Subcutaneous abdominal adipose tissue (tissue), 5 donors: ENCODE measurements around the gene DNAAF1.
A peak's percentile ranks its signal among the peaks of the same experiment; 100 is the strongest.

Source experiments
- H3K27ac ChIP-seq: one replicate; pipeline ENCODE4 v1.7.0; 2013; ENCODE audit warnings: low read depth, mild to moderate bottlenecking, inconsistent platforms, low read length, moderate library complexity
- H3K27me3 ChIP-seq, 5 donors: one replicate each; pipeline ENCODE4 v1.7.0; 2013; ENCODE audit warnings: low read length in 5 of 5, inconsistent platforms in 1 of 5; ENCODE audit not compliant: control insufficient read depth in 5 of 5, insufficient read depth in 4 of 5
- H3K36me3 ChIP-seq, 5 donors: one replicate each; pipeline ENCODE4 v1.7.0; 2013; ENCODE audit warnings: low read length in 5 of 5; ENCODE audit not compliant: control insufficient read depth in 5 of 5, insufficient read depth in 5 of 5
- H3K4me1 ChIP-seq, 5 donors: one replicate each; pipeline ENCODE4 v1.7.0; 2013; ENCODE audit warnings: low read length in 5 of 5, mild to moderate bottlenecking in 3 of 5, moderate library complexity in 1 of 5; ENCODE audit not compliant: control insufficient read depth in 5 of 5, insufficient read depth in 5 of 5
- H3K4me3 ChIP-seq, 5 donors: one replicate each; pipeline ENCODE4 v1.7.0; 2013; ENCODE audit warnings: low read length in 5 of 5, low read depth in 1 of 5
- H3K9ac ChIP-seq, 5 donors: one replicate each; pipeline ENCODE4 v1.7.0; 2013; ENCODE audit warnings: low read length in 5 of 5, mild to moderate bottlenecking in 4 of 5, moderate library complexity in 3 of 5
- H3K9me3 ChIP-seq, 5 donors: one replicate each; pipeline ENCODE4 v1.7.0; 2013; ENCODE audit warnings: low read length in 5 of 5; ENCODE audit not compliant: control insufficient read depth in 5 of 5
- donor health status: healthy.
- donor health status: healthy.
- donor health status: healthy.
- donor health status: healthy.
- donor health status: healthy.

DNAAF1 gene

GRCh38 chr16:84182104-84182503 is 37.0 kb downstream of the DNAAF1 start:
- Histone ChIP-seq H3K9me3 (no peaks in the 10 kb centered on the region), H3K27me3 (no peaks in the 10 kb centered on the region), H3K27ac (no peak overlapping the region), H3K36me3 (peaks cover 0 to 76% (median 60%) of the 10 kb centered on the region in 5 donors), H3K4me3 (no peak overlapping the region), H3K9ac (no peak overlapping the region), H3K4me1 (peaks cover 2 to 48% (median 23%) of the 10 kb centered on the region in 5 donors)

- Histone ChIP-seq H3K4me3 (no peak overlapping the region), H3K27ac (no peak overlapping the region), H3K4me1 (peaks cover 2 to 43% (median 16%) of the 10 kb centered on the region in 5 donors), H3K36me3 (peaks cover 0 to 73% (median 60%) of the 10 kb centered on the region in 5 donors), H3K27me3 (no peaks in the 10 kb centered on the region), H3K9ac (peak overlapping the region in 1 of 5 donors; percentile 48), H3K9me3 (no peaks in the 10 kb centered on the region)
Measured at GRCh38 chr16:84182680-84183571, 37.8 kb downstream of the DNAAF1 start.

- H3K36me3 ChIP-seq: peaks cover 0 to 67% (median 54%) of the 10 kb centered on the region in 5 donors
- H3K9me3 ChIP-seq: no peaks in the 10 kb centered on the region
- no peaks in the 10 kb centered on the region for H3K27me3 ChIP-seq
- H3K9ac ChIP-seq: peak overlapping the region in 1 of 5 donors; percentile 48
- H3K4me1 ChIP-seq: peaks cover 2 to 40% (median 16%) of the 10 kb centered on the region in 5 donors
- no peak overlapping the region for H3K27ac ChIP-seq
- H3K4me3 ChIP-seq: no peak overlapping the region
Measured at GRCh38 chr16:84183572-84183875, 38.4 kb downstream of the DNAAF1 start.

- Histone ChIP-seq H3K27me3 (no peaks in the 10 kb centered on the region), H3K27ac (no peak overlapping the region), H3K4me1 (peaks cover 2 to 40% (median 16%) of the 10 kb centered on the region in 5 donors), H3K9me3 (no peaks in the 10 kb centered on the region), H3K9ac (peak overlapping the region in 1 of 5 donors; percentile 48), H3K36me3 (peaks cover 0 to 61% (median 50%) of the 10 kb centered on the region in 5 donors), H3K4me3 (no peak overlapping the region)
Measured at GRCh38 chr16:84183911-84184591, 38.9 kb downstream of the DNAAF1 start.

GRCh38 chr16:84184775-84185174 is 39.7 kb downstream of the DNAAF1 start:
- Histone ChIP-seq H3K4me3 (peak overlapping the region in 1 of 5 donors; percentile 46), H3K9ac (peak overlapping the region in 2 of 5 donors; percentile 8 to 45), H3K27ac (no peak overlapping the region), H3K36me3 (peaks cover 0 to 54% (median 42%) of the 10 kb centered on the region in 5 donors), H3K27me3 (no peaks in the 10 kb centered on the region), H3K9me3 (no peaks in the 10 kb centered on the region), H3K4me1 (peaks cover 2 to 40% (median 16%) of the 10 kb centered on the region in 5 donors)

GRCh38 chr16:84186685-84187437 is 41.8 kb downstream of the DNAAF1 start, which contains the start of gene TAF1C:
TAF1C (minus strand) TSS chr16:84187057; CDS start chr16:84184988, 2,069 bp downstream.
- Histone ChIP-seq H3K9ac (peak within 1 kb of the TSS; percentile 63 to 99 (median 94)), H3K9me3 (no peaks in the 10 kb centered on the region), H3K27ac (no peak within 1 kb of the TSS)

GRCh38 chr16:84190731-84191388 is 45.8 kb downstream of the DNAAF1 start, which contains the start of gene ADAD2:
ADAD2 (plus strand) TSS chr16:84191157; CDS start chr16:84191231, 74 bp downstream.
- H3K4me1 ChIP-seq: peaks cover 2 to 23% (median 7%) of the 10 kb centered on the region in 5 donors
- H3K9me3 ChIP-seq: no peaks in the 10 kb centered on the region
- no peaks in the 10 kb centered on the region for H3K36me3 ChIP-seq
- no peak within 1 kb of the TSS for H3K27ac ChIP-seq
- peaks cover 0 to 12% (median 4%) of the 10 kb centered on the region in 5 donors for H3K27me3 ChIP-seq
- no peak within 1 kb of the TSS for H3K4me3 ChIP-seq
- no peak within 1 kb of the TSS for H3K9ac ChIP-seq

More at GRCh38 chr16:84186685-84187437, 41.8 kb downstream of the DNAAF1 start, which contains the start of gene TAF1C:
- Histone ChIP-seq H3K4me3 (peak within 1 kb of the TSS; percentile 79 to 99 (median 92)), H3K4me1 (peaks cover 2 to 40% (median 16%) of the 10 kb centered on the region in 5 donors), H3K27me3 (no peaks in the 10 kb centered on the region), H3K36me3 (peaks cover 0 to 33% (median 22%) of the 10 kb centered on the region in 5 donors)

- Histone ChIP-seq H3K9me3 (no peaks in the 10 kb centered on the region), H3K9ac (no peak overlapping the region), H3K27ac (no peak overlapping the region), H3K4me3 (no peak overlapping the region), H3K4me1 (peaks cover 0 to 17% (median under 1%) of the 10 kb centered on the region in 5 donors), H3K36me3 (no peaks in the 10 kb centered on the region), H3K27me3 (peaks cover 0 to 17% (median 4%) of the 10 kb centered on the region in 5 donors)
Measured at GRCh38 chr16:84191466-84191865, 46.4 kb downstream of the DNAAF1 start.

GRCh38 chr16:84193480-84193879 is 48.4 kb downstream of the DNAAF1 start:
- Histone ChIP-seq H3K4me1 (peaks cover 0 to 15% (median 0%) of the 10 kb centered on the region in 5 donors), H3K9me3 (no peaks in the 10 kb centered on the region), H3K27me3 (peaks cover 0 to 17% (median 4%) of the 10 kb centered on the region in 5 donors), H3K9ac (no peak overlapping the region), H3K27ac (no peak overlapping the region), H3K4me3 (no peak overlapping the region), H3K36me3 (no peaks in the 10 kb centered on the region)
